ENCODE measurements around the gene LBR. TPM values are rescaled to one million over a fixed set of nuclear protein-coding genes. Genes with fewer than 3 reads are reported as not detected.

Gene LBR
- total RNA-seq, 1 donor from 2014 or later = 73.4 TPM

DNA sequence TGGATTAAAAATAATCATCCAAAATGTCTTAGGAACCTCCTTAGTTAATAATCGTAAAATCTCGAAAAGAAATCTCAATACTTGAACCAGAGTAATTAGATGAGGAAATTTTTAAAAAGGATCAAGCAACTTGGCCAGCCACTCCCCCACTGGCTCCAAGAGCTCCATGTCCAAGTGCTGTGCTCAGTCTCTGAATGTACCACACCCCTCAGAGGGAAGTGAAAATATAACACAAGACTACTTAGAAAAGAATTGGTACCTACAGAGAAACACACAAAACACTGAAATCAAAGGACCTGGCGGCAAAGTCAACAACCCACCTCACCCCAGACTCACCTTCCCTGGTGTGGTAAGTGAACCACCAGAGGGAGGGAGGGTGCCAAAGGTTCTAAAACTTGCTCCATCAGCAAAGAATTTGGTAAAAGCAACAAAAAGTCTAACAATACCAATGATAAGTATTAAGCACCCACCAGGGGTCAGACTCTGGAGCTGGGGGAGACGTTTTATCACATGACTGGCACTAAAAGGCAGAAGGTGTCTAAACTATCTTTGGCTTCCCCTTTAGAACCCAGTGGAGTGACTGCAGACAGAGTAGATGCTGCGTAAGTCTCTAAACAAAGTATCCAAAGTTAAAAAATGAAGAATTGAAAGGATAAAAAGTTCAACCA is 14.0 kb downstream of the LBR start:
- peaks cover 4% of the 10 kb centered on the region for H3K4me1 Mint-ChIP-seq

DNA sequence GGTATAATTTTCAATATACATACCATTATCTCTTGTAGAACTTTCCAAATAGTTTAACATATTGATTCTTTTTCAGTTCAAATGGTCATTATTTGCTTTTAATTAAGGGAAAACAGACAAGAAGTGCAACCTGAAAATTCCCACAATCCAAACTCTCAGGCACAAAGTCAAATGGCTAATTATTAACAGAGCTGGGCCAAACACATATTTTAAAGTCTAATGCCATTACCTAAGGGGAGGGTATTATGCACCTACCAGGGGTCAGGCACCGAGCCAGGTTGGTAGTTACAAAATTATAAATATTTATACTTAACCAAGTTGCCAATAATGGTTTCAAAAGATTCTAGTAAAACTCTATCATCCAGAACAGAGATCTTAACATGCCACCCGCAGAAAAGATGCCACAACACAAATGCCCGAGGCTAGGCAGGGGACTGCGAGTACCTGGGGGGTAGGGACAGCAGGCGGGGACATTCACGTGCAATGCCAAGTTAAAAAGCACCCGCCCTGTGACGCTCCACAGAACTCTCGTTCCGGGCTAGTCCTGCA is 15.0 kb downstream of the LBR start:
- DNase-seq (ENCODE audit: low spot score in 2 of 2, unreplicated experiment in 2 of 2) = no peak
- no peak overlapping the region for H3K27ac Mint-ChIP-seq
- no peaks in the 10 kb centered on the region for H3K9me3 Mint-ChIP-seq
- no peak overlapping the region for H3K4me3 Mint-ChIP-seq
- H3K36me3 Mint-ChIP-seq = peaks cover 67% of the 10 kb centered on the region
- H3K4me1 Mint-ChIP-seq = no peaks in the 10 kb centered on the region
- H3K27me3 Mint-ChIP-seq (ENCODE audit: low read depth) = no peaks in the 10 kb centered on the region
- TF ChIP-seq, protein P1, sequence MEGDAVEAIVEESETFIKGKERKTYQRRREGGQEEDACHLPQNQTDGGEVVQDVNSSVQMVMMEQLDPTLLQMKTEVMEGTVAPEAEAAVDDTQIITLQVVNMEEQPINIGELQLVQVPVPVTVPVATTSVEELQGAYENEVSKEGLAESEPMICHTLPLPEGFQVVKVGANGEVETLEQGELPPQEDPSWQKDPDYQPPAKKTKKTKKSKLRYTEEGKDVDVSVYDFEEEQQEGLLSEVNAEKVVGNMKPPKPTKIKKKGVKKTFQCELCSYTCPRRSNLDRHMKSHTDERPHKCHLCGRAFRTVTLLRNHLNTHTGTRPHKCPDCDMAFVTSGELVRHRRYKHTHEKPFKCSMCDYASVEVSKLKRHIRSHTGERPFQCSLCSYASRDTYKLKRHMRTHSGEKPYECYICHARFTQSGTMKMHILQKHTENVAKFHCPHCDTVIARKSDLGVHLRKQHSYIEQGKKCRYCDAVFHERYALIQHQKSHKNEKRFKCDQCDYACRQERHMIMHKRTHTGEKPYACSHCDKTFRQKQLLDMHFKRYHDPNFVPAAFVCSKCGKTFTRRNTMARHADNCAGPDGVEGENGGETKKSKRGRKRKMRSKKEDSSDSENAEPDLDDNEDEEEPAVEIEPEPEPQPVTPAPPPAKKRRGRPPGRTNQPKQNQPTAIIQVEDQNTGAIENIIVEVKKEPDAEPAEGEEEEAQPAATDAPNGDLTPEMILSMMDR (IDR thresholded peaks at IDR 0.05; ENCODE audit: unreplicated experiment) = no peak

More for the DNA sequence above, 14.0 kb downstream of the LBR start:
- Mint-ChIP-seq H3K27ac (no peak overlapping the region), H3K4me3 (no peak overlapping the region), H3K9me3 (no peaks in the 10 kb centered on the region), H3K36me3 (peaks cover 63% of the 10 kb centered on the region), H3K27me3 (ENCODE audit: low read depth) (no peaks in the 10 kb centered on the region)
- no peak for DNase-seq (ENCODE audit: low spot score in 2 of 2, unreplicated experiment in 2 of 2)
- TF ChIP-seq, protein P1 (IDR thresholded peaks at IDR 0.05; ENCODE audit: unreplicated experiment) = no peak

DNA sequence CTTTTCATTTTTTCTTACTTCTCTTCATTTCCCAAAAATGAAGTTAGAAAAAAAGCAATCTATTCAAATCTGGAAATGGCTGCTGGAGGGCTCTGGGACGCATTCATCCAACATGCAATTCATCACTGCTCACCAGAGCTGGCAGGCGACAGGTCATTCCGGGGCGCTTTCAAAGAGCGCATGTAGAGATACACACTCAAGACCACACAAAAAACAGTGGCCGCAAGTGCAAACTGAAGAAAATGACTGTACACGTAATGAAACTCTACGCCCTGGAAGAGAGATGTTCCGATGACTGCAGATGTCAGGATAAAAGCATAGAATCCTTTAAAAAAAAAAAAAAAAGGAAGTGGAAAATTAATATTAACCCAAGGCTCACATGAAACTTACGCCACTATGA is 15.5 kb downstream of the LBR start:
- no peak for DNase-seq (ENCODE audit: low spot score in 2 of 2, unreplicated experiment in 2 of 2)
- H3K9me3 Mint-ChIP-seq = no peaks in the 10 kb centered on the region
- TF ChIP-seq, protein P1 (IDR thresholded peaks at IDR 0.05; ENCODE audit: unreplicated experiment) = no peak
- no peak overlapping the region for H3K27ac Mint-ChIP-seq
- no peaks in the 10 kb centered on the region for H3K27me3 Mint-ChIP-seq (ENCODE audit: low read depth)
- no peaks in the 10 kb centered on the region for H3K4me1 Mint-ChIP-seq
- peaks cover 65% of the 10 kb centered on the region for H3K36me3 Mint-ChIP-seq
- H3K4me3 Mint-ChIP-seq = no peak overlapping the region

DNA sequence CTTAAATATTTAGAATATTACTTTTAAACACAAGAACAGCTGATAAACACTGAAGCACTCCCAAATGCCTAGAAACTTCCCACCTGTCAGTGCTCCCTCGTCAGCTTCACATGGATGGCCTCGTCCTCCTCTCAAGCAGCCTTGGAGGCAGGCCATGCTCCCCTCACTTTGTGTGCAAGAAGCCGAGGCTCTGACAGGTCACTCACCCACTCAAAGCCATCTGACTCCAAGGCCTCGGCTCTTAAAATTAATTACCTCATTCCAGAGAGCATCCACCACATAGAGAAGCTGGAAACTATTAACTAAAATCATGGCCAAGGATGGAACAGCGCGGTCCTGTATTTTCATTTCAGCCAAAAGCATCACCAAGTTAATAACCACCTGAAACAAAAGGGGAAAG is 17.8 kb downstream of the LBR start:
- no peak for DNase-seq (ENCODE audit: low spot score in 2 of 2, unreplicated experiment in 2 of 2)
- no peaks in the 10 kb centered on the region for H3K27me3 Mint-ChIP-seq (ENCODE audit: low read depth)
- TF ChIP-seq, protein P1 (IDR thresholded peaks at IDR 0.05; ENCODE audit: unreplicated experiment) = no peak
- H3K9me3 Mint-ChIP-seq = no peaks in the 10 kb centered on the region
- no peak overlapping the region for H3K4me3 Mint-ChIP-seq
- H3K36me3 Mint-ChIP-seq = peaks cover 71% of the 10 kb centered on the region
- no peaks in the 10 kb centered on the region for H3K4me1 Mint-ChIP-seq
- no peak overlapping the region for H3K27ac Mint-ChIP-seq

DNA sequence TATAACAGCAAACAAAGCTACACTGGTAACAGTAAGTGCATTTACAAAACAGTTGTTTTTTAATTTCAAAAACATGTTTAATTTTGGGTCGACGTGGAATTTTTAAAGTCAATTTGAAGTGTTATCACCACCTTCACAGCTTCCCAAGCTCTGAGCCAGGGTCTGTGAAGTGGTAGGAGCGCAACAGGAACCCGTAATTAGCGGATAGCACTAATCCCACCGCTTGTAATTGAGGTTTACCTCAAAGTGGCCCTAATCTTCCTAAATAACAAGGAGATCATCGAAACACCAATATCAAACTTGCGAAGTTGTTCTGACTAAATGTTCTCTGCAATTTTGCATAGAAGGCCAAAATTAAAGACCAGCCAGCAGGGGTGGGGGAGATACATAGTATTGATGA is 18.8 kb downstream of the LBR start:
- Mint-ChIP-seq H3K4me3 (no peak overlapping the region), H3K4me1 (no peaks in the 10 kb centered on the region), H3K27me3 (ENCODE audit: low read depth) (no peaks in the 10 kb centered on the region), H3K36me3 (peaks cover 71% of the 10 kb centered on the region), H3K9me3 (no peaks in the 10 kb centered on the region), H3K27ac (no peak overlapping the region)
- TF ChIP-seq, protein P1 (IDR thresholded peaks at IDR 0.05; ENCODE audit: unreplicated experiment) = no peak
- no peak for DNase-seq (ENCODE audit: low spot score in 2 of 2, unreplicated experiment in 2 of 2)

All from mesothelial cell of epicardium (in vitro differentiated cells).